Raji (cell line): Measurements from ENCODE around the gene ZNF385B.

Experiments used
- POLR2A ChIP-seq: IDR thresholded peaks from 2 replicates; pipeline ENCODE4 v1.6.1; 2011; ENCODE audit warnings: low read depth, low read length, control low read depth; ENCODE audit not compliant: insufficient read depth

Gene ZNF385B

DNA sequence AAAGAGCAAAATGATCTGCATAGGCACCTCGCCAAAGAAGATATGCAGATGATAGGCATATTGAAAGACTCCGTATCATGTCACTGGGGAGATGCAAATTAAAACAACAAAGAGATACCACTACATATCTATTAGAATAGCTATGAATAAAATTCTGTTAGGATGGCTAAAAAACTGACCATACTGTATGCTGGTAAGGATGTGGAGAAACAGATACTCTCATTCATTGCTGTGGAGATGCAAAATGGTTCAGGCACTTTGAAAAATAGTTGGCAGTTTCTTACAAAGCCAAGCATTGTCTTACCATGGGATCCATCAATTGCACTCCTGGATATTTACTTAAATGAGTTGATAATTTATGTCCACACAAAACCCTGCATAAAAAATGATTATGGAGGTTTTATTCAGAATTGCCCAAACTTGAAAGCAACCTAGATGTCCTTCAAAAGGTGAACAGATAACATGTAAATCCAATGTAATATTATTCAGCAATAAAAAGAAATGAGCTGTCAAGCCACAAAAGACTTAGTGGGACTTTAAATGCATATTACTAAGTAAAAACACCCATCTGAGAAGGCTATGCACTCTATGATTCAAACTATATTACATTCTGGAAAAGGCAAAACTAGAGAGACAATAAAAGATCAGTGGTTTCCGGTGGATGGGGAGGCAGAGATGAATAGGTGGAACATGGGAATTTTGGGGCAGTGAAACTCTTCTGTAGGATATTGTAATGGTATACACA, 31.2 kb downstream of the ZNF385B start:
- TF ChIP-seq POLR2A, result no peak

DNA sequence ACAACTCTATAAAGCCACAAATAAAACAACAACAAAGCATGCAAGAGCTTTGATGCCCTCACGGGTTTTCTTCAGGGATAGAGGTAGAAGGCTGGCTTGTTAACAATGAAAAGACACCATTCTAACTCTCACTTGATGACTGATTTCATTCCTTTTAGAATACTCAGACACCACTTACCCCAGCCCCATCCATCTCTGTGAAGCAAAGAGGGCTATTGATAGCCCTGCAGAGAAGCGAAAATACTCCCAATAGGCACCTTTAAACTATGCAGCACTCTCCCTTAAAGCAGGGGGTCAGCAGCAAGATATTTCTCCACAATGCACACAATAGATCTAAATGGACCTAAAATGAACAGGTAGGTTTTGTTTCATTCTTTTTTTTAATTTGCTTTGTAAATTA, 35.1 kb downstream of the ZNF385B start:
- no peak for TF ChIP-seq POLR2A

DNA sequence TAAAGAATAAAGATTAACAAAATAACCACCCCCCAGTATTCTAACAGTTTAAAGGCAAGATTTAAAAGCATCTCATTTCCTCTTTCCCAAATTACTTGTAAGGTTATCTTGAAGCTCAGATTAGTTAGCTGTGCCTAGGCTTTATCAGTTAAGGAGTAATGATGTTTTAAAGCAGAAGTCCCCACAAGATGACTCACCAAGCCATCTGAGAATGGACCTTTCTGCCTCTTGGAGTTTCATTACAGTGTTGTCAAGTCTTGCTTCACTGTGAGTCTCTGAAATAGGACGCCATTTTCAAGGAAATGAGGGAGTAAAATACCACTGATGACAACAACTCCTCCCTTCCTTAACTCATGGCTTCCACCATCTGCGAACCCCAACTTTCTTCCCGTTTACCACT, 35.9 kb downstream of the ZNF385B start:
- TF ChIP-seq POLR2A, result no peak

DNA sequence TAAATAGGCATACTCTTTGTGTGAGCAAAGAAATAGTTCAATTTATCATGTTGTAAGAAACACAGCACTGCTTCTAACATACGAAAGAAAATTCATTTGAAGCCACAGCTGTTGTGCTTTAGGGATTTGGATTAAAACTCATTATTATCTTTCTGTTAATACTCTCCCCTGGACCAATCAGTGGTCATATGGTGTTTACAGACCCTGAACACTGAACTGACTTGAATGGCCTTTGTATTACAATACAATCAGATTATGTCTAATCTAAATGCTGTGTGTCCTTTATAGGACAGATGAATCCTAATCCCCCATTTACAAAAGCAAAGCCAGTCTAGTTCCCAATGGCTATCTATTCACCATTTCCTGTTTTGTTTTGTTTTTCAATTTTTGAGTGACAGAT, 36.5 kb downstream of the ZNF385B start:
- no peak for TF ChIP-seq POLR2A

DNA sequence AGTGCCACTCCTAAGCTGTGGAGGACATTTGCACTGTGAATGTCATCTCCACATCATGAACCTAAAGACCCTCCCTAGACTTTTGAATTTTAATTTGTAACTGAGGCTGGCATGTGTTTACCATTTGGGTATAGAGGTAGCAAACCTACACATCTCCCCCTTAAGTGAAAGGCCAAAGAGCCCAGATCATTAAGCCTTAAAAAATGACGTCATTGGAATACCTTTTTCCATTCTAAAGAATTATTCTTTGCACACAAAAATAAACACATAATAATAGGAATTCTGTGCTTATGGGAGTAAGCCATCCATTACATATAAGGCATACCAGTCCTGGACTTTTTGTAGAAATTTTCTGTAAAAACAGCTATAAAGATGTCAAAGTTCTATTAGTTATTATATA, 38.9 kb downstream of the ZNF385B start:
- no peak for TF ChIP-seq POLR2A

DNA sequence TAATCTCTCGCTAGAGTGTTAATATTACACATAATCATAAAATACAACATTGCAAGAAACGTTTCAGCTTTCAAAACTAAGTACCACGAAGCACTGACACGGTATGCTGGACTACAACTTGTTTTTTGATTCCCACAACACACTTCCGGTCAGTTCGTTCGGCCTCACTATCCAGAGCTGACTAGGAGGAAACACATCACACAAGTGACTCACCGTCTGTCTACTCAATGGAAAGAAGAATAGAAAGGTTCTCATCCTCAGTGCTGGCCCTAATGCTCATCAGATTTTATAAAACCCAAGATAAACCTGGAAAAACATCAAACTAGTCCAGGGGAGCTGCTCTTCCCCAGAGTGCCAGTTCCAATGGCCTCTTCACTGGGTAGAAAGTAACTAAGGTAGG, 42.9 kb downstream of the ZNF385B start:
- no peak for TF ChIP-seq POLR2A

DNA sequence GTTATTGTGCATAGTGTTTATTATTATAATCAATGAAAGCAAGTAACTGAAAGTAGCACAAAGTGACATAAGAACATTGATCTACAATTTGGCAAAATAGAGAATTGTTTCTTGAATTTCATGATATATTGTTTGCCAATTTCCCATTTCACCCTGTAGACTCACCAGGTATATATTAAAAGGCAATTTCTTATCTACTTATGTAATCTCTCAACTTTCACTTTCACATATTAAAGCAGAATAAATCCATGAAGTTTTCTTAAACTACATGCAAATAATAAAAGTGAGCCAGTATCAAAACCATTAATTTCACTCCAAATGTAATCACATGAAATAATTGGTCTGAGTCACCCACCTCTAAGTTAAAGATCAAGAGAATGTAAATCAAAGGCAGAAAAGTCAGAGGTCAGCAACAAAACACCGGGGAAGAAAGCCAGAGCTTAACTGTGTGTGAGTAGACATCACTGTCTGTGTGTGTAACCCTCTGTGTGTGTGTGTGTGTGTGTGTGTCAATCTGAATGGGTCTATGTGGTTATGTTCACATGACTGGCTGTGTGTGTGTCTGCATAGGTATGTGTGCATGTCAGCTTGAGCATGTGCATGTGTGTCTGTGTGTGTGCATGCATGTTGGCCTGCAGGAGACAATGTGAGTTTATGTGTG, 44.1 kb downstream of the ZNF385B start:
- TF ChIP-seq POLR2A, result no peak

DNA sequence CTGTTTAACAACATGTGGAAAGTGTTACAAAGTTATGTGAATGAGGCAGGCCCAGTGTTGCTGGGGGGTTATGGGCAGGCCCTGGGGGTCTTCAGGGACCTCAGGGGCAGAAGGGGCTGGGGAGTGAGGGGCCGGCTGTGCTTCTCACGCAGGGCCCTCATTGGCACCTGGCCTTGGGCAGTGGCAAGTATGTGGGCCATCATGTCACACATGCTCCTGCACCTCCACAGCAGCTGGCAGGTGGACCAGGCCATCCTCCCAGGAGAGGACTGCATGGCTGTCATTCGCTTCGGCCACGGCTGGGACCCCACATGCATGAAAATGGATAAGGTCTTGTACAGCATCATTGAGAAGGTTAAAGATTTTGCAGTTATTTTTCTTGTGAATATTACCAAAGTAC, 47.4 kb downstream of the ZNF385B start:
- no peak for TF ChIP-seq POLR2A

DNA sequence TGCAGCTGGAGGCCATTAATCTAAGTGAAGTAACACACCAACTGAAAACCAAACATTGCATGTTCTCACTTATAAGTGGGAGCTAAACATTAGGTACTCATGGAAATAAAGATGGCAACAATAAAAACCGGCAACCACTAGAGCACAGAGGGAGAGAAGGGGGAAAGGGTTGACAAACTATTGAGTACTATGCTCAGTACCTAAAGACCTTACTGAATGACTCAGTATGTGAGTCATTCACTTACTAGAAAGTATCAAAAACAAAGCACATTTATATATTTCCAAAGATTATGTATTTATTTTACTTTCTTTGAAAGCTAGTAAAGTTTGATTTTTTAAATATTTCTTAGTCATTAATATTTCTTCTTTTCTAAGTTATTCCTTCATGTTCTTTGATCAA, 48.9 kb downstream of the ZNF385B start:
- no peak for TF ChIP-seq POLR2A

DNA sequence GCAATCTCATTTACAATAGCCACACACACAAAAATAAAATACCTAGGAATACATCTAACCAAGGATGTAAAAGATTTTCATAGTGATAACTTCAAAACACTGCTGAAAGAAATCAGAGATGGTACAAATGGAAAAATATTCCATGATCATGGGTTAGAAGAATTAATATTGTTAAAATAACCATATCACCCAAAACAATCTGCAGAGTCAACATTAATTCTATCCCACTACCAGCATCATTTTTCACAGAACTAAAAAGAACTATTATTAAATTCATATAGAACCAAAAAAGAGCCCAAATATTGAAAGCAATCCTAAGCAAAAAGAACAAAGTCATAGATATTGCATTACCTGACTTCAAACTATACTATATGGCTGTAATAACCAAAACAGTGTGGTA, 50.4 kb downstream of the ZNF385B start:
- TF ChIP-seq POLR2A, result no peak

DNA sequence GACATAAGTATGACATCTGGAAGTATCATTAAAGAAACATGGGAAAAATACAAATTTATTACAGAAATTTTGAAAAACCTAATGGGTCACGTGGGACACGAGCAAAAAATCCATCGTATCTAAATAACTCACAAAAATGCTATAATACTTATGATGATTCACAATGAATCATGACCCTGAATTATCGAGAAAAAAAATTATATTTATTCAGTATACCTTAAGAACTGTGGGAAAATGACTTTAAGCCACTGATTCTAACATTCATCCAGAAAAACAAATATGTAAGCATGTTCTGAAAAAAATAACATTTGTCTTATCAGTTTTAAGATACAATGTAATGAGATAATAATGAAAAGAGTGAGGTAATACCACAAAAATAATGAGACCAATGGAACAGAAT, 51.8 kb downstream of the ZNF385B start:
- no peak for TF ChIP-seq POLR2A

DNA sequence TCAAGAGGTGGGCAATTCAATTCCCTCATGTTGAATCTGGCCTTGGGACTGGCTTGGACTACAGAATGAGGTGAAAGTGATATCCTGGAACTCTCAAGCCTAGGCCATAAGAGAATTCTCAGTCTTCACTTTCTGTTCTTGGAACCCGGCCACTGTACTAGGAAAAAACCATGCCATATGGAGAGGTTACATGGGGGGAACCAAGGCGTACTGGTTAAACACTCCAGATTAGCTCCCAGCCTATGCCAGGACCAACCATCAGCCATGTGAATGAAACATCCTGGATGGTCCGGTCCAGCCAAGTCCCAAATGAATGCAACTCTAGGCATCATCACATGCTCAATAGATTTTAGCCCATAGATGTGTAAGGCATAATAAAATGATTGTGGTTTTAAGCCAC, 56.4 kb downstream of the ZNF385B start:
- no peak for TF ChIP-seq POLR2A

DNA sequence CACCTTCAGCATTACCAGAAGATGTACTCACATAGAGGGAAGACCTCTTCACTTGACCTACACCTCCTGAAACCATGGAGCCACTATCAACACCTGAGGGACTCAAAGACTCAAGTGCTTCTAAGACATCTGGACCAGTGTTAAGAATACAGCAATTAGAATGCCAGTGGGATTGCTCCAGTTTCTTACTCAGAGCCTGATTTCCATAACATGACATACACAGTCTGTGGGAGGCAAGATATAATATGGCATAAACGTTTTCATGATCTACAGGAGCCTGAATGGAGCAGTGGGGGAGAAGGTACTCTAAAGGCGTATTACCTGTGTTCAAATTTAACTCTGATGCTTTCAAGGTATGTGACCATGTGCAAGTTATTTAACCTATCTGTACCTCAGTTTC, 57.2 kb downstream of the ZNF385B start:
- no peak for TF ChIP-seq POLR2A

DNA sequence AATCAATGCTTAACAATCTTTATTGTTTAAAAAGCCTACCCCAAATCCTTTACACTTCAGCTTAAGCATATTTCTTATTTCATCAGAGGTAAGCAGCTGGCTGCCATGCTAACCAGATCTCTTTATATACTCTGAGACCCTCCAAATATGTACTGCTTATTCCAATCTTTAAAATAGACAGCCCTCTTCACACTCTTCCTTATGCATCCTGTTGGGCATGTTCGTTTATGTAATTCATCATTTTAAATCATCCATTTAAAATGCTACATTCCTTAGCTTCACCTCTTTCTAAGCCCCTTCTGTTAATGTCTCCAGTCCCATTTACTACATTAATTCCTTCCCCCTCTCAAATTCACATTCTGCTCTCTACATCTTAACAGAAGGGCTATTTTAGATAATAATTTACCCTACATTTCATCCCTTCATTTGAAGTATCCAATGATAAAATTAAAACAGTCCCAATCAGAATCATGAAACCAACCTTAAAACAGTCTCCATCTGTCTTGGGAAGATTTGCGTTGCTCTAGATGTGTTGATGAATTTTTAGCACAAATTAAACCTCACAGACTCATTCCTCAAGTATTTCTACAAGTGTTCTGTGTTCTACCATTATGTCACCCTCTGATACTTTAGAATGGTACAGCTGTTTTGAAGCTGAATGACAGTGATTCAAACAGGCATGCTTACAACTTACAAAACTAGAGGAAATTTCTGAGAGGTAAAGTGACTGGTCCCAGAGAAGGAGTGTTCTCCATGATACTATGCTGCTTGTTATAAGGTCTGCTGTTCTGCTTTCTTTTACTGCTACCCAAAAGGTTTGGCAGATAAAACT, 59.1 kb downstream of the ZNF385B start:
- TF ChIP-seq POLR2A, result no peak

DNA sequence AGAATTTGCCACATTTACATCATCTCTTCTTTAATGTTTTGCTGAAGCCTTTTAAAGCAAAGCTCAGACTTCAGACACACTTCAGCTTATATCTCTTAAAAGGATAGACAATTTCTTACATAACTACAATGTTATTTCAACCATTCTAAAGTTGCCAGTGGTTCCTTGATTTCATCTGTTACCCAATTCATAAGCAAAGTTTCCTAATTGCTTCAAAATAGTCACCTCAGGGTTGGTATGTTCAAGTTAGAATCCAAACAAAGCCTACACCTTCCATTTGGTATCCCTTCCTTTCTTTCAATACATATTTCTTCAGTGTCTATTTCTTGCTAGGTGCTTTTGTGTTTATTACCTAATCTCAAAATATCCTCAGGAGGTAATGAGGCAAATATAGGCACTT, 60.6 kb downstream of the ZNF385B start:
- no peak for TF ChIP-seq POLR2A
